ENCODE data around the gene CACNA1E.

Gene CACNA1E

GRCh38 chr1:181483285-181484195 is at the start of gene CACNA1E:
Gene CACNA1E (plus strand): TSS chr1:181483517. CDS start chr1:181483745, 228 bp downstream.
- no peak for DNase-seq (ENCODE audit: low spot score)
- no peak for FAIRE-seq

DNA sequence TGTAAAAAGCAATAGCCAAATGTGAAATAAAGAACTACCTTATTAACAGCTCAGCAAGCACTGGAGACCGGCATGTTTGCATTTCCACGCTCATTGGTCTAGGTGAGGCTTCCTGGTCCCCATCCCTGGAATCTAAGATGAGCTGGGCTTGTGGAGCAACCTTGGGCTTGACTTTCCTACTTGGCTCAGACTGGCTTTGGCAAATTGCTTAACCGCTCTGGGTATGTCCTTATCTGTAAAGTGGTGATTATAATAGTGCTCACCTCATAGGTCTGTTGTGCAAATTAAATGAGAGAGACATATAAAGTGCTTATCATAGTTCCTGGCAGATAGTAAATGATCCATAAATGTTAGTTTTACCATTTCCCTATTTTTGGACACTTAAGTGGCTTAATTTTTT is 49.4 kb upstream of the CACNA1E start:
- DNase-seq (ENCODE audit: low spot score) = no peak
- FAIRE-seq = no peak

GRCh38 chr1:181438013-181438412 is 45.3 kb upstream of the CACNA1E start:
- FAIRE-seq (no peak), DNase-seq (ENCODE audit: low spot score) (no peak)

- DNase-seq (ENCODE audit: low spot score) (no peak), FAIRE-seq (no peak)
These were observed 42.8 kb upstream of the CACNA1E start for GRCh38 chr1:181440510-181440909.

- no peak for DNase-seq (ENCODE audit: low spot score)
- FAIRE-seq = no peak
These were observed 41.2 kb upstream of the CACNA1E start for GRCh38 chr1:181442181-181442525.

DNA sequence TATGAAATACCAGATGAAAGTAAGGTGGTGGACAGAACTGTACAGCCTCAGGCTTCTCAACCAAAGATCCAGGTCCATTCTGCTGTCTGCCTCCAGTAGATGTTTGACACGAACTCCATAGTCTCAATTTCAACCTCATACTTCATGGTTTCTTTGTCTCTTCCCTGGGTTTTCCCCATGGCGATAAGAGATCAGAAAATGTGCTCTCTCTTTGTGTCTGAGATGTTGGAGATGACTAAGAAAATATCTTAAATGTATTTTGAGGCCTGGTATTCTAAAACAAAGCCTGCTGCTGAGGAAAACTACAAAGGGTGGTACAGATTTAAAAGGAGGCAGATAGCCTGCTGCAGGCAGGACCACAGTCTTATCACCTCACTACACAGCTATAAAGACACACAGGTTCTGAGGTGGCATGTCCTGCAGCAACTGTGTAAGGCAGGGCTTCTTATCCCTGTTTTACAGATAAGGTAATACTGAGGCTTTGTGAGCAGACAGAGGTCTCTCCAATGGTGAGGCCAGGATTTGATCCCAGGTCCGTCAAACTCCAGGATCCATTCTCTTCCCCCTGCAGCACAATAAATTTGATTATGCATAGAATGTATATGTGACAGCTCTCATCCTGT is 40.0 kb upstream of the CACNA1E start:
- DNase-seq (ENCODE audit: low spot score) (no peak), FAIRE-seq (no peak)

GRCh38 chr1:181445436-181445835 is 37.9 kb upstream of the CACNA1E start:
- no peak for FAIRE-seq
- DNase-seq (ENCODE audit: low spot score) = no peak

DNA sequence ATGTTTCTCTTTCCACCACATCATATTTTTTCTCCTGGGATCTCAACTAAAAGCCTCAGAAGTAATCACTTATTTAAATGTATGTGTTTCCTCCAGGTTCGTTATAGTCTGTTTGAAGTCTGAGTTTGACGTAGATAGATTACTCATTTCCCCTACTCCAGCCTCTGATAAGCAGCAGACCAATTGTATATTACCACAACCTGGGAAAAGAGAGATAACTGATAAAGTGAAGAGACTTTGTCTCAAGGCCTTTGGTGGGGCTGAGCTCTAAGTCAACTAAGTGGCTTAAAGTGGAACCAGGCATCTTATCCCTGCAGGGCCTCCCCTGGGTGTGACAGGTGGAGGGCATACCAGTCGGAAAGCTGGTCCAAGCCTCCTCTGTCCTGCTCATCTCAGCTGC is 34.9 kb upstream of the CACNA1E start:
- FAIRE-seq (no peak), DNase-seq (ENCODE audit: low spot score) (no peak)

DNA sequence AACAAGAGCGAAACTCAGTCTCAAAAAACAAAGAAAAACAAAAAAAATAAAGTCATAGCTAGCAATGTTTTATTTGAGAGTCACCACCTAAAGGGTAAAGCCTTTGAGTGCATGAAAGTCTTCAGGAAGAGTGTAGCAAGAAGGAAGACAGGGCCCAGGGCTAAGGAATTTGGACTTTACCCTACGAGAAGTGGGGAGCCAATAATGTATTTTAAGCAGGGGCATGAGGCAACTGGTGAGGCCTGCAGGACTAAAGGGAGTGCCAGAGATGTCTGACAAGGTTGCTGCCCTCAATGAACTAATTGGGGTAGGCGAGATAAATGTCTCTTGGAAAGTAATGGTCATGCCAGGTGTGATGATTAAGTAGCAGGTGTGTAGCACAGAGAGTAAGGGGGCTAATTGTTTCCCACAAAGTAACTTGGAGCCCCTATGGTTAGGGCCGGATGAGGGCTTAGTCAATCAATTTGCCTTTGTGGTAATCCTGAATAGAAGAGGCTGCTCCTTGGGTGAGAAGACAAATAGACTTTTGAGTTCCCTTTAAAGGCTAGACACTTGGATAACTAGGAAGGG is 31.6 kb upstream of the CACNA1E start:
- FAIRE-seq (no peak), DNase-seq (ENCODE audit: low spot score) (no peak)

DNA sequence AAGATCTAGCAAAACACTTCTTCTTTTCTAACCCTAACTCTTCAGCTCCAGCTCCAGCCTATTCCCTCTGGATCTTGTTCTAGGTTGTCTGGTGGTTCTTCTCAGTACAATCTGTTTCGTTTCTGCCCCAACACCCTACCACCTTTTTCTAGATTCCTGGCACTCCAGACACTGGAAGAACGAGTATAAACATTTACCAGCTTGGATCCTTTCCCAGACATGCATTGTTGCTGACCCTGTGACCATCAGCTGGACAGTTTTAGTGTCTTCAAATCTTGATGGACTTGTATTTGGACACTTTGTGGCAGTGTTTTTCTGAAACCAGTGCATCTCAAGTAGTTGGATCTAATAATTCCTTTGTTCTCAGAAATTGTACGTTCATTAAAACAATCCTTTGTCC is 30.6 kb upstream of the CACNA1E start:
- DNase-seq (ENCODE audit: low spot score) (no peak), FAIRE-seq (no peak)

GRCh38 chr1:181453541-181454201 is 29.6 kb upstream of the CACNA1E start:
- FAIRE-seq = no peak
- DNase-seq (ENCODE audit: low spot score) = no peak

GRCh38 chr1:181456551-181456950 is 26.8 kb upstream of the CACNA1E start:
- FAIRE-seq = no peak
- no peak for DNase-seq (ENCODE audit: low spot score)

DNA sequence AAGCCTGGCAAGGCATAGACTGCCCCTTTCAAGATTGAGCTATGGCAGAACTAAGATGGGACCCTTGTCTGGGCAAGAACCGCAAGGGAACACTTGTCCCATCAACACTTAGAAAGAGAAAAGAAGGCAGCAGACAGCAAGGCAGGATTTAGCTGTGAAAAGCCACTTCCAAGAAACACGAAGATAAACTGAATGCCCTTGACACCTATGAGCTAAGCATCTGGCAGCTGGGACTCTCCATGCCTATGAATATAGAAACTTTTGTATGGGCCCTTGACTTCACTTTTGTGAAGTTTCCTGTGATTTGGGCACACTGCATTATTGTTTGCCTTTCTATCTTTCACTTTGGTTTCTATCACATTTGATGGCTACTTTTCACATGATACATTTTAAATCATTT is 24.9 kb upstream of the CACNA1E start:
- DNase-seq (ENCODE audit: low spot score) (no peak), FAIRE-seq (no peak)

DNA sequence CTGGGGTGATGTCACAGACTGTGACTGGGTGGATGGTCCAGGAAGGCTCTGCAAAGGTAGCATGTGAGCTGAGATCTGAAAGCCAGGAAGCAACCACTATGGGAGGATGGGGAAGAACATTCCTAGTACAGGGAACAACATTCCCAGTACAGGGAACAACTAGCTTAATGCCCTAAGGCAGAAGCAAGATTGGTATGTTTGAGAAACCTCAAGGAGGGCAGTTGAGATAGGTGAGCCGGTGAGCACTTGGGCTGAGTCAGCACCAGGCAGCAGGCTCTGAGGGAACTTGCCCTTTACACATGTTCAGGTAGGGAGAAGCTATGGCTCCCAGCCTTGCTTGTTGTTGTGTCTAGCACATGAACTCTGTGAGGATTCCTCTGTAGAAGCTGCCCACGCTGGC is 24.2 kb upstream of the CACNA1E start:
- no peak for DNase-seq (ENCODE audit: low spot score)
- no peak for FAIRE-seq

- FAIRE-seq = no peak
- DNase-seq (ENCODE audit: low spot score) = peak; percentile 76
These were observed 13.5 kb upstream of the CACNA1E start for GRCh38 chr1:181469829-181470228.

DNA sequence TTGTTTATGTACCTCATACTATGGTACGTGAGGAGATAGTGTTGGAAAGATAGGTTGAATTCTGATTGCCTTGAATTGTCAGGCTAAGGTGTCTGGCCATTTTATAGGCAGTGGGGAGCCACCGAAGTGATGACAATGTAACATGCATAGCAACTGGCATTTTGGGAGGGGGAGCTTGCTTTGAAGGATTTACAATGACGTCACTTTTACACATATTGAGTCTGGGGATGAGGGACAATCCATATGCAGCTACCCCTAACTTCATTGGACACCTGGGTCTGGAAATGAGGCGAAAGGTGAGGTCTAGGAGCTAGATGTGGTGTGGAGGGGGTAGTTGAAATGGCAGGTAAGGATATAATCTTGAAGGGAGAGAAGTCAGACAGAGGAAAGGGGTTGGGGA is 7.7 kb upstream of the CACNA1E start:
- FAIRE-seq (no peak), DNase-seq (ENCODE audit: low spot score) (no peak)

DNA sequence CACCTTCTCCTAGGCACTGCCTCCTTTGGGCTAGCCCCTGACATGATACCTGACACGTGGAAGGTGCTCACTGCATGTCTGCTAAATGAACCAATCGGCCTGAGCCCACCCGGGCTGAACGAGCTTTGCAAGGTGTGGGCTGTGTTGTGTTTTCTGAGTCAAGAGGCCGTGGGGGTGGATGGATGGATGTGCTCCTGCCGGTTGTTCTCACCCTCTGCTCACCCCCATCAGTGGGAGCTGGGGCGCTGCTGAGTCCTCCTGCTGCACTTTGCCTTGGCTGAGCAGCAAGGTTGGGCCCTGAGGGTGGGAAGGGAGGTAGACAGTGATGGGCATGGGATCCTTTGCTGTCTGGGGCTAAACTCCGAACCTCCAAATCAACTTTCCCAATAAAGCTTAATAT is 6.7 kb upstream of the CACNA1E start:
- DNase-seq (ENCODE audit: low spot score) (no peak), FAIRE-seq (no peak)

GRCh38 chr1:181478306-181478705 is 5.0 kb upstream of the CACNA1E start:
- DNase-seq (ENCODE audit: low spot score) = no peak
- no peak for FAIRE-seq

DNA sequence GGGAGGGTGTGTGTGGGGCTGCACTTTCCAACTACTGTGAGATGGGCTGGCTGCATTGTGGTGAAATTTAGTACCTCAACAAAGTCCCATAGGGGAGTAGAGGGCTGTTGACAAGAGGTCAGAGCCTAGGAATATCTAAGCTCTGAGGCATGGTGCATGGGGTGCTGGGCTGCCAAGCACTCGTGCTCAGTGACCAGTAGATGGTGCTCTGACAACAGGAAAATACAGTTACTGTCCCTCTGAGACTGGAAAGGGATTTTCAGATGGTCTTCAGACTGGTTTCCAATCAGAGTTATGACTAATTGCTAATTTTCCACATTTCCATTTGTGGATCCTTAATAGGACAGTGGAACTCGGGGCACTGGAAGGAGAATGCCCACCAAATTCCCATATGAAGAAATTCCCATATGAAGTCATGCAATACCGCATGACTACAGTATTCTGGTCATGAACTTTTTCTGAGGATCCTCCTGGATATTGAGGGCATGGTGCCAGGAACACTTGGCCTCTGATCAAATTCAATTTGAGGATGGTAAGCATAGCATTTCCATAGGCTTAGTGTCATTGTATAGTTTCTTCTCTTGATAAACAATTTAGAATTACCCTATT is 4.1 kb upstream of the CACNA1E start:
- DNase-seq (ENCODE audit: low spot score) (peak; percentile 72), FAIRE-seq (no peak)

DNA sequence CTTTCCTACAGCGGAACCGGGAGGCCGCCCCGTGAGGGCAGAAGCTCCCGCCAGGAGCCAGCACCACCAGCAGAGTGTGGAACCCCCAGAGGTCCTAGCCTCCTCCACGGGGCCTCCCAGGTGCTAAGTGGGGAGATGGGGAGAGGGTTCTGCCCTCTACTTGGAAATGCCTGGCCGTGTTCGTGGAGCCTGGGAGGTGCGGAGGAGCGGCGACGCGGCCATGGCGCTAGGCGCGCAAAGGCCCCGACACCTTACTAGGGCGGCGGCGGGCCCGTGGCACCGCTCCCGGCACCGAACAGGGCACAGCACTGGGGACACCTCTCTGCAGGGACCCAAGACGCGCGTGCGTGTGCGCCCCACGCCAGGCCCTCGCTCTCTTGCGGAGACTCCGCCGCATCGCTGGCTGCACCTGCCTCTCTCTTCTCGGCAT is 1.3 kb upstream of the CACNA1E start:
- FAIRE-seq (no peak), DNase-seq (ENCODE audit: low spot score) (no peak)

DNA sequence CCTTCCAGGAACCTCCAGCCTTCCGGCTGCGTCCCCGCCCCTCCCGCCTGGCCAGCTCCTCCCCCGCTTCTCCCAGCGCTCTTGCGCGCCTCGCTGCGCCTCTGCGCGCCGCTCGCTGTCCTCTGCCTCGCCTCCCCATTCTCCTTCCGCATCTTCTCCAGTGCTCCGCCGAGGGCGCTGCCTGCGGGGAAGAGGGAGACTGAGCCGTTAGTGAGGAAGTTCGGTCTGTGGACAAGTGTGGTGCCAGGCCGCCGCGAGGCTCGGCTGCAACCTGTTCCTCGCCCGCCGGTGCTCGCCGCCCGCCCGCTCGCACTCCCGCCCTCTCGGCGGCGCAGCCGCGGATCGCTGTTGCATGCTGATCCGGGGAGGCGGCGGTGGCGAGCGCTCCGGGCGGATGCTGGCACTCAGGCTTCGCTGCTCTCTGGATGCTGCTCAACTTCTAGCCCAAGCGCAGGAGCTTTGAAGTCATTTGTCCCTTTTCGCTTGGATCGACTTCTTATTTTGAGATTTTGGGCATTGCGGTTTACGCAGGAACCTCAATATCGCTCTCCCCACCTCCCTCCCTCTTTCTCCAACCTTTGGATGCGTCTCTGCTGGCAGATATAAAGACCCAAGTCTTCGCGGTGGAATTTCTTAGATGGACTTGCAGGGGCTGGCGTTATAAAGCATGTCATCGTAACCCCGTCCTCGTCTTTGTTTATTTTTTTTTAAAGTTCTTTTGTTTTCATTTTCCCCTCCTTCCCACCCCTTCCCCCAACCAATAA is 614 bp upstream of the CACNA1E start:
- DNase-seq (ENCODE audit: low spot score) (peak; percentile 79), FAIRE-seq (no peak)

Data from urothelium cell line (cell line).